CD4-positive, alpha-beta T cell treated with Interleukin-21 for 1 hour (primary cell): Measurements from ENCODE around the gene NPAS3.

Experiments
- DNase-seq: peaks from one replicate; pipeline ENCODE4 v3.0.0-alpha.2; 2020

Gene NPAS3

DNA sequence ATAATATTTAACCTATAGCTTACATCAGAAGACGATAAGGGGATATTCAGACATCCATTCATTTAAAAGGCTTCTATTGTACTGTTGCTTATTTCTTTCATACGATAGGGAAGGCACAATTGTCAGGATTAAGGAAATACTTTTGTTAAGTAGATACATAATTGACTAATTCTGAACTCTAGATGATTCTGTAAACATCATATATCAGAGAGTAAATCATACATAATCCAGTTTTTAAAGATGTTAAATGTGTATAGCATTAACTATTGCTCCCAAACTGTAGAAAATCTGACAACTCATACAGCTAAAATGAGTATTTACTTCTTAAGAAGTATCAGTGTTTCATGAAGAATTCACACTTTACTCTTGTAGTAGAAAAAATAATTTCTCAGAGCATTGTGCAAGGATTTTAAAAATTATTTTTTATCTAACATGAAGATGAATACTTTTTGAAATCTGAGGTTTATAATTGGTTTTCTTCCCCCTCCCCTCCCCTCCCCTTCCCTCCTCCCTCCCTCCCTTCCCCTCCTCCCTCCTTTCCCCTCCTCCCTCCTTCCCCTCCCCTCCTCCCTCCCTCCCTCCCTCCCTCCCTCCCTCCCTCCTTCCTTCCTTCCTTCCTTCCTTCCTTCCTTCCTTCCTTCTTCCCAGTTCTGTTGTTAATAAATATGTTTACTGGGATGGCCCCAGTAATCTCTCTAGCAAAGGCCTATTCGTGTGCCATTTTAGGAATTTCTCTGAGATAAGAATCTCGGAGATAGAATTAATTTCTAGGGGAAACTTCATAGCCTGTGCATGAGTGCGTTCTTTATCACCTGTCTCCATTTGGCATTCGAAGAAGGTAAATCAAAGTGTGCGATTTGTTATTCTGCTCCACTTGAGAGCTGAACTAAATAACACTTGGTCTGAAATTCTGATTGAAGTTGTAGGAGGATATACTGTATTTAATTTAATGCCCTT lies 2.3 kb downstream of the NPAS3 start:
- no peak for DNase-seq

- no peak for DNase-seq
These were observed 3.0 kb downstream of the NPAS3 start for GRCh38 chr14:32941668-32942065.

DNA sequence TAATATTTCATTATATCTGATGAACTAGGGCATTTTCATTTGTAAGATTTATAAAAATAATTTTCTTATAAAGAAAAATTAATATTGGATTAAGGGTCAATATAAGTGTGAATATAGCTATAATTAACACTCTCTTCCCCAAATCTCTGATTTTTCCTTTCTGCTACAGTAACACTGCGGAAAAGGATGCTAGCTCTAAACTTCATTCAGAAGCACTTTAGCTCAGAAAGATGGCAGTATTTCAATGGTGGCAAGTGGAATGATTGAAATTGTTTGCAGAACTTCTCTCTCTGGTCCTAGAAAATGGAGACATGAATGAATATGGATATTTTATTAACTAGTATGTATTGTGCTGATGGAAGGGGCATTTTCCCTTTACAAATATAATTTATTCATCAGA lies 8.4 kb downstream of the NPAS3 start:
- DNase-seq = no peak

DNA sequence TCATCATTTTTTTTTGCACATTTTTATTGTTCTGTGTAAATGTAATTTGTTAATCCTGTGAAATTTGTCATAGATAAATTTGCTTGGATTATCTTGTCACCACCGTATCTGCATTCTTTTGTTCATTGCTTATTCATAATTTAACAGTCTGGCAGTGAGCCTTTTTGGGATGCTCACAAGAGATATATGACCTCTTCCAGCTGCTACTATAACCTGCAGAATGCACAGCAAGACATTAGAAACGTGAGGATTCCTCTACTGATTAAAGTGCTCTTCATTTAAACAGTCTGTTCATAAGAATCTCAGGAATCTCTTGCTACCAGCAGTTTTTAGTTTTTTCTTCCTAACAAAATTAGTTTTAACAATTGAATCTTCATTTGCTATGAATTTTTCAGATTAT lies 9.1 kb downstream of the NPAS3 start:
- no peak for DNase-seq

- DNase-seq = no peak
These were observed 11.9 kb downstream of the NPAS3 start for GRCh38 chr14:32950584-32950983.

- no peak for DNase-seq
These were observed 28.7 kb downstream of the NPAS3 start for GRCh38 chr14:32967421-32967820.

GRCh38 chr14:32968972-32969544 lies 30.4 kb downstream of the NPAS3 start:
- DNase-seq = no peak

DNA sequence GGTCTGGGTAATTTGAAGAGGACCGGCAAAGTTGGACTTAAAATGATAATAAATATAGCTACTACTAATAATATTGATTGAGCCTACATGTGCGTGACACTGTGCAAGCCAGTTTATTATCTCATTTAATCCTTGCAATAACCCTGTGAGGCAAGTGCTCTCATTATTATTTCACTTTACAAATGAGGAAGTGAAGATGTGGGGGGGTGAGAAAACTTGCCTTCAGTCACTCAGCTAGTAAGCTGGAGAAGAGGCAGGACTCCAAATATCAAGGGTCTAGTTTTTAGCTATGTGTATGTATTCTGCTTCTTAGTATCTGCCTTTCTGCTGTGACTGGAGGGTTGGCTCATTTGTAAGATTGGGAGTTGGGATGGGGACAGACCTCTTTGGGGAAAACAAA lies 39.2 kb downstream of the NPAS3 start:
- no peak for DNase-seq

DNA sequence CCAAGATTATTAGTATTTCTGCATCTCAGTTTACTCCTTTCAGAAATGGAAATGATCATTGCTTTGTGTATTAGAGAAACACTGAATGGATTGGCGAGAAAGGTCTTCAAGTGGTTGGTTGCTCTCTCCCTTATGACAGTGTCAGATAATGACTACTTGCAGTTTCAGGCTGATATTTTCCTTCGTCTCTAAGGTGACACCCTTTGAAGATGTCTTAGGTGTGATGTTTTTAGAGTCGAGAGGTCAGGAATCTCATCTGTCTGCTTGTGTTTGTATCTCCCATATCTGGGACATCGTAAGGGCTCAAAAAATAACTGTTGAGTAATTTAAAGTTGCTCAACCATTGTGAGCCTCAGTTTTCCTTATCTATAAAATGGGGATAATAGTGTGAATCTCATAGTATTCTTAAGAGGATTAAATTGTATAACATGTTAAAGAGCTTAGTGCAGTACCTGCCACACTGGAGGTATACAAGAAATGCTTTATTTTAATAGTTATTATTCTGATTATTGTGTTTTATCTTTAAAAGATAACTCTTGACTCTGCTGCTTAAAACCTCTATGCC lies 40.1 kb downstream of the NPAS3 start:
- DNase-seq = no peak

GRCh38 chr14:32980178-32980901 lies 41.7 kb downstream of the NPAS3 start:
- no peak for DNase-seq

- DNase-seq = no peak
These were observed 42.3 kb downstream of the NPAS3 start for GRCh38 chr14:32980902-32981501.

- DNase-seq = no peak
These were observed 45.7 kb downstream of the NPAS3 start for GRCh38 chr14:32984241-32984930.

DNA sequence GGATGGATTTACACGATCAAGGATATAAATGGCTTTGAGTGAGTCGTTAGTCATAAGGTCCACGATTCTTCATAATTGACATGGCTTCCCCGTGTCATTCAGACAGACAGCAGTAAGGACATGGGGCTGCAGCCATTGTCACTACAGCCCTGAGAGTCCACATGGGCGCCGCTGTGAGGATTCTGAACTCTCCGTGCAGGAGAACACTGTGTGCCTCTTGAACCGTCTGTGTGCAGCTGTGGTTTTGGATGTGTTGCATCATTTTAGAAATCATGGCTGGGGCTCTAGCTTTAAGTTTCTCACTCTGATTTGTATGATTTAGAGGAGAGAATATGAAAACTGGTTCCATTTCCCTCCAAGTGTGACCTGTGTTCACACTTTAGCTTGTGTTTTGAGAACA lies 47.2 kb downstream of the NPAS3 start:
- DNase-seq = no peak

GRCh38 chr14:32986791-32987540 lies 48.3 kb downstream of the NPAS3 start:
- no peak for DNase-seq

GRCh38 chr14:32991691-32992090 lies 53.0 kb downstream of the NPAS3 start:
- DNase-seq = no peak

GRCh38 chr14:32993921-32994320 lies 55.2 kb downstream of the NPAS3 start:
- no peak for DNase-seq

DNA sequence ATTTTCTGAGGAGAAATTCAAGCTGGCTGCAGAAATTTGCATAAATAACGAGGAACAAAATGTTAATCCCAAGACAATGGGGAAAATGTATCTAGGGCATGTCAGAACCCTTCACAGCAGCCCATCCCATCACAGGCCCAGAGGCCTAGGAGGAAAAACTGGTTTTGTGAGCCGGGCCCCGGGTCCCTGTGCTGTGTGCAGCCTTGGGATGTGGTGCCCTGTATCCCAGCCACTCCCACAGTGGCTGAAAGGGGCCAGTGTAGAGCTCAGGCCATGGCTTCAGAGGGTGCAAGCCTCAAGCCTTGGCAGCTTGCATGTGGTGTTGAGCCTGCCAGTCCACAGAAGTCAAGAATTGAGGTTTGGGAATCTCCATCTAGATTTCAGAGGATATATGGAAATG lies 57.7 kb downstream of the NPAS3 start:
- no peak for DNase-seq

DNA sequence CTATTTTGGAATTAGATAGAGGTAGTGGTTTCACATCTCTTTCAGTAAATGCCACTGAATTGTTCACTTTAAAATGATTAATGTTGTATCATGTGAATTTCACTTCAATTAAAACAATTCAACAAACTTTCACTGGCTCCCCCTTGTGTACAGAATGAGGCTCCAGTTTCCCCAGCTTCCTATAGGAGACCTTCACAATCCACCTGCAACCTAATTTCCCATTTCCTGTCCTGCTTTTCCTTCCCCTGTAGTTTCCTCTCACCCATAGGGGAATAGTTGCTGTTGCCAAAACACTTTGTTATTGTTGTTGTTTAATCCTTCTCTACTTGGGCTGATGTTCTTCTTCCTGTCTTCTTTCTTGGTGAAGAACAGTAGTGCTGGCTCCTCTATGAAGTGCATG lies 59.8 kb downstream of the NPAS3 start:
- DNase-seq = no peak

DNA sequence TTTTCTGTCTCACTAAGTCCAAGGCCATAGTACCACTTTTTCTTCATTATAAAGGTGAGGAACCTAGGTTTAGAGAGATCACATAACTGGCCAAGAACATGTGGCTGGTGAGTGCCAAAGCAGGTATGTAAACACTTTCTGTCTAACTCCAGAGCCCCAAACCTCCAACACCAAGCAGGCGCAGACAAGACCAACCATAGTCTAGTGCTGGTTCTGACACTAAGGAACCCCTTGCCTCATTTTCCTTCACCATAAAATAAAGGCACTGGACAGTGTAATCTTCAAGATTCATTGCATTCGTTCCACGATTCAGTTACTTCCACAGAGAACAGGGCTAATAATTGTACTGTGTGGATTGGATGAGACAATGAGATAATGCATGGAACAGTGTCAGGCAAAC lies 71.0 kb downstream of the NPAS3 start:
- no peak for DNase-seq

- DNase-seq = no peak
These were observed 71.8 kb downstream of the NPAS3 start for GRCh38 chr14:33010495-33010894.

GRCh38 chr14:33014710-33015109 lies 76.0 kb downstream of the NPAS3 start:
- no peak for DNase-seq

DNA sequence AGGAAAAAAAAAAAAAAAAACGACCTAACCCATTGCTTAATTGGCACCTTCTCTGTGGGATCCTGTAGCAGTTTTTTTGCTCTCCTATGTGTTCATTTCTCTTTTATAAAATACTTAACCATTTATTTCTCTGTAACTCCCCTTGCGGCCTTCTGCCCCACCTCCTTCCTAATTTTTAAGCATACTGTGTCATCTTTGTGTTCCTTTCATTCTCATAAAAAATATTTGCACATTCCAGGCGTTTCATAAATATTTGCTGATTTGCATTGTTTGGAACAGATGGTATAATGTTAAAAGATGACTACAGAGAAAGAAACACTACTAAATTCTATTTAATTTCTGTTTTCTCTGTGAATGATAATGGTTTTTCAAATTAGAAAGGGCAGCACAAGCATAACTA lies 77.9 kb downstream of the NPAS3 start:
- no peak for DNase-seq
